Tibial nerve (tissue), 3 donors: ENCODE results near the gene LBHD2.

Experiments
- POLR2A ChIP-seq, 2 donors: fragments of 450-650 bp; IDR thresholded peaks; one replicate each; pipeline ENCODE4 v1.6.1; 2017; ENCODE audit warnings: antibody characterized with exemption in 2 of 2, mild to moderate bottlenecking in 2 of 2, moderate library complexity in 2 of 2
- TF ChIP-seq, protein P1 (sequence below), 5 experiments: fragments of 200-600 bp in 3 of 5; fragments of 450-650 bp in 2 of 5; sonication (generic) in 3 of 5; IDR thresholded peaks; one replicate each; pipeline ENCODE4 v1.5.1; 2016 to 2019; ENCODE audit warnings: antibody characterized with exemption in 5 of 5, mild to moderate bottlenecking in 3 of 5, moderate library complexity in 2 of 5

DNA sequence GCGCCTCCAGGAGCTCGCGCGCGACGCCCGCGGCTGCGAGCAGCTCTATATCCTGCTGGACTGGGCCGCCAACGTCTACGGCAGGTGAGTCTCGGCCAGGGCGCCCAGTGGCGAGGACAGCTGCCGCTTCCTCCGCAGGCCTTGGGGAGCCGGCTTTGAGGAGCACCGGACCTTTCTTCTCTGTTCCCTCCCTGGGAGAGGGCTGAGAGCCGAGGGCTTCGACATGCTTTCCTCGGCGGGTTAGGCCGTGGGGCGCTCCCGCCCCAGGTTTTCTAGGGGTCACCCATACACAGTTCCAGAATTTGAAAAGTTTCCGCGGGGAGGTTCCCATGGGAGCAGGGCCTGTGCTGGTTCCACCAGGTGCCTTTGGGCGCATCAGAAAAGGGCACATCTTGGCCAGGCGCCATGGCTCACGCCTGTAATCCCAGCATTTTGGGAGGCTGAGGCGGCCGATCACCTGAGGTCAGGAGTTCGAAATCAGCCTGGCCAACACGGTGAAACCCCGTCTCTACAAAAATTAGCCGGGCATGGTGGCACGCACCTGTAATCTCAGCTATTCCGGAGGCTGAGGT is 18.8 kb downstream of the LBHD2 start:
- TF ChIP-seq, protein P1, sequence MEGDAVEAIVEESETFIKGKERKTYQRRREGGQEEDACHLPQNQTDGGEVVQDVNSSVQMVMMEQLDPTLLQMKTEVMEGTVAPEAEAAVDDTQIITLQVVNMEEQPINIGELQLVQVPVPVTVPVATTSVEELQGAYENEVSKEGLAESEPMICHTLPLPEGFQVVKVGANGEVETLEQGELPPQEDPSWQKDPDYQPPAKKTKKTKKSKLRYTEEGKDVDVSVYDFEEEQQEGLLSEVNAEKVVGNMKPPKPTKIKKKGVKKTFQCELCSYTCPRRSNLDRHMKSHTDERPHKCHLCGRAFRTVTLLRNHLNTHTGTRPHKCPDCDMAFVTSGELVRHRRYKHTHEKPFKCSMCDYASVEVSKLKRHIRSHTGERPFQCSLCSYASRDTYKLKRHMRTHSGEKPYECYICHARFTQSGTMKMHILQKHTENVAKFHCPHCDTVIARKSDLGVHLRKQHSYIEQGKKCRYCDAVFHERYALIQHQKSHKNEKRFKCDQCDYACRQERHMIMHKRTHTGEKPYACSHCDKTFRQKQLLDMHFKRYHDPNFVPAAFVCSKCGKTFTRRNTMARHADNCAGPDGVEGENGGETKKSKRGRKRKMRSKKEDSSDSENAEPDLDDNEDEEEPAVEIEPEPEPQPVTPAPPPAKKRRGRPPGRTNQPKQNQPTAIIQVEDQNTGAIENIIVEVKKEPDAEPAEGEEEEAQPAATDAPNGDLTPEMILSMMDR (IDR thresholded peaks at IDR 0.05): no peak
- TF ChIP-seq POLR2A (IDR thresholded peaks at IDR 0.05): no peak
